ENCODE results near the gene RTN4R. TPM values are rescaled to one million over a fixed set of nuclear protein-coding genes. Genes with fewer than 3 reads are reported as not detected.

Gene RTN4R
- total RNA-seq, 1 experiment from 2014 or later, result 39.2 TPM

- no peak for DNase-seq (ENCODE audit: low spot score)
- in situ Hi-C loops (cut with HindIII; ENCODE audit: low sequenced_read_pairs), result no loop called here
Measured at GRCh38 chr22:20196094-20196842, 71.8 kb downstream of the RTN4R start.

GRCh38 chr22:20194681-20195593 lies 73.2 kb downstream of the RTN4R start:
- in situ Hi-C loops (cut with HindIII; ENCODE audit: low sequenced_read_pairs), result no loop called here
- no peak for DNase-seq (ENCODE audit: low spot score)

- no peak for DNase-seq (ENCODE audit: low spot score)
- in situ Hi-C loops (cut with HindIII; ENCODE audit: low sequenced_read_pairs), result no loop called here
Measured at GRCh38 chr22:20193761-20194494, 74.2 kb downstream of the RTN4R start.

GRCh38 chr22:20192972-20193760 lies 75.0 kb downstream of the RTN4R start:
- in situ Hi-C loops (cut with HindIII; ENCODE audit: low sequenced_read_pairs), result no loop called here
- DNase-seq (ENCODE audit: low spot score), result no peak

GRCh38 chr22:20192293-20192971 lies 75.7 kb downstream of the RTN4R start:
- in situ Hi-C loops (cut with HindIII; ENCODE audit: low sequenced_read_pairs), result no loop called here
- no peak for DNase-seq (ENCODE audit: low spot score)

- DNase-seq (ENCODE audit: low spot score), result no peak
- in situ Hi-C loops (cut with HindIII; ENCODE audit: low sequenced_read_pairs), result no loop called here
Measured at GRCh38 chr22:20191803-20192202, 76.3 kb downstream of the RTN4R start.

Other genes starting within 250 kb of the RTN4R start
- 13.2 and 19.0 TPM in 2 replicates for gene TANGO2, start 247.2 kb downstream of the RTN4R start, total RNA-seq (2014; rRNA removed; shearing (Covaris generic))
- 21.5 and 22.0 TPM in 2 replicates for gene DGCR8, start 188.1 kb downstream of the RTN4R start, total RNA-seq (2014; rRNA removed; shearing (Covaris generic))
- gene RANBP1, start 152.2 kb downstream of the RTN4R start, total RNA-seq (2014; rRNA removed; shearing (Covaris generic)), result 883 and 1,003 TPM in 2 replicates
- gene TRMT2A, start 151.1 kb downstream of the RTN4R start, total RNA-seq (2014; rRNA removed; shearing (Covaris generic)), result 22.4 and 55.8 TPM in 2 replicates
- gene ZDHHC8, start 136.5 kb downstream of the RTN4R start, total RNA-seq (2014; rRNA removed; shearing (Covaris generic)), result 5.1 and 7.8 TPM in 2 replicates
- not detected in 2 replicates for gene CCDC188, start 117.3 kb downstream of the RTN4R start, total RNA-seq (2014; rRNA removed; shearing (Covaris generic))
- 54.1 and 59.2 TPM in 2 replicates for gene DGCR6L, start 51.7 kb upstream of the RTN4R start, total RNA-seq (2014; rRNA removed; shearing (Covaris generic))
- gene ZNF74, start 125.8 kb upstream of the RTN4R start, total RNA-seq (2014; rRNA removed; shearing (Covaris generic)), result 19.9 and 22.1 TPM in 2 replicates
- 46.8 and 53.4 TPM in 2 replicates for gene SCARF2, start 169.5 kb upstream of the RTN4R start, total RNA-seq (2014; rRNA removed; shearing (Covaris generic))
- gene KLHL22, start 227.5 kb upstream of the RTN4R start, total RNA-seq (2014; rRNA removed; shearing (Covaris generic)), result 25.4 and 30.4 TPM in 2 replicates
- 10.5 and 19.0 TPM in 2 replicates for gene MED15, start 239.3 kb upstream of the RTN4R start, total RNA-seq (2014; rRNA removed; shearing (Covaris generic))

Data from G401 (cell line).